Measurements from ENCODE around the gene RSRC1.

DNA sequence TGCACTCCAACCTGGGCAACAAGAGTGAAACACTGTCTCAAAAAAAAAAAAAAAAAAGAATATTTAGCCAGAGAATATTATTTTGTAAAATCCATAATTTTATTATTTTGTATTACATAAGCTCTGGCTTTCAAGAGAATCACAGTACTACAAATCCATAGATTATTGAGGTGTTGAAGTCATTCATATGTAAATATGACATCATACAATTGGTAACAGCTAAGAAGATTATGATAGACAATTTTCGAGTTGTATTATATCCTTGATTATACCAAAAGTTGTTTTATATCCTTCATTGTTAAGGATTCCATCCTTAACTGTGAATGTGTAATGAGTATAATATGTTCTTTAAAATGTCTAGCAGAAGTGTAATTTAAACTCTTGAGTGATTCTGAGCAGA lies 464.8 kb downstream of the RSRC1 start:
- TF ChIP-seq, protein P1, sequence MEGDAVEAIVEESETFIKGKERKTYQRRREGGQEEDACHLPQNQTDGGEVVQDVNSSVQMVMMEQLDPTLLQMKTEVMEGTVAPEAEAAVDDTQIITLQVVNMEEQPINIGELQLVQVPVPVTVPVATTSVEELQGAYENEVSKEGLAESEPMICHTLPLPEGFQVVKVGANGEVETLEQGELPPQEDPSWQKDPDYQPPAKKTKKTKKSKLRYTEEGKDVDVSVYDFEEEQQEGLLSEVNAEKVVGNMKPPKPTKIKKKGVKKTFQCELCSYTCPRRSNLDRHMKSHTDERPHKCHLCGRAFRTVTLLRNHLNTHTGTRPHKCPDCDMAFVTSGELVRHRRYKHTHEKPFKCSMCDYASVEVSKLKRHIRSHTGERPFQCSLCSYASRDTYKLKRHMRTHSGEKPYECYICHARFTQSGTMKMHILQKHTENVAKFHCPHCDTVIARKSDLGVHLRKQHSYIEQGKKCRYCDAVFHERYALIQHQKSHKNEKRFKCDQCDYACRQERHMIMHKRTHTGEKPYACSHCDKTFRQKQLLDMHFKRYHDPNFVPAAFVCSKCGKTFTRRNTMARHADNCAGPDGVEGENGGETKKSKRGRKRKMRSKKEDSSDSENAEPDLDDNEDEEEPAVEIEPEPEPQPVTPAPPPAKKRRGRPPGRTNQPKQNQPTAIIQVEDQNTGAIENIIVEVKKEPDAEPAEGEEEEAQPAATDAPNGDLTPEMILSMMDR (IDR thresholded peaks at IDR 0.05), result no peak
- TF ChIP-seq POLR2A (IDR thresholded peaks at IDR 0.05), result no peak

All from esophagus squamous epithelium (tissue), 4 donors.